Fibroblast of peridontal ligament (primary cell): Measurements from ENCODE around the gene ANXA6.

Source experiments
- DNase-seq: peaks from one replicate; pipeline ENCODE4 v3.0.0-alpha.2; 2010; ENCODE audit errors: extremely low read depth

ANXA6 gene

GRCh38 chr5:151153300-151153699 is 4.3 kb downstream of the ANXA6 start:
- no peak for DNase-seq

- peak; percentile 83 for DNase-seq
These were observed 5.8 kb downstream of the ANXA6 start for GRCh38 chr5:151151793-151152192.

- DNase-seq = no peak
These were observed 6.3 kb downstream of the ANXA6 start for GRCh38 chr5:151151263-151151660.

- peak; percentile 66 for DNase-seq
These were observed 6.9 kb downstream of the ANXA6 start for GRCh38 chr5:151150471-151151262.

DNA sequence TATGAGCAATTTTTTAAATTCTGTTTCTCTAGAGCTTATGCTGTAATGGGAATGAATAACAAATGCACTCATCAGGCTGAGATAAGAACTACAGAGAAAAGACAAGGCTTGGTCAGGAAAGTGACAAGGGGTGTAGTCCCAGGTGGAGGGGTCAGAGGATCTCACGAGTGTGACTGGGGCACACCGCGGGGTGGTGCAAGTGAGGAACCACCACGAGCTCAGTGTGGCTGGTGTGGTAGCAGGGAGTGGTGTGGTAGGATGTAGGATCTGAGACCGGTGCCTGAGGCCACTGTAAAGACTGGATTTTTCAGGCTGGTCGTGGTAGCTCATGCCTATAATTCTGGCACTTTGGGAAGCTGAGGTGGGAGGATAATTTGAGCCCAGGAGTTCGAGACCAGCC is 9.0 kb downstream of the ANXA6 start:
- DNase-seq = no peak

GRCh38 chr5:151147033-151147432 is 10.5 kb downstream of the ANXA6 start:
- DNase-seq = no peak

DNA sequence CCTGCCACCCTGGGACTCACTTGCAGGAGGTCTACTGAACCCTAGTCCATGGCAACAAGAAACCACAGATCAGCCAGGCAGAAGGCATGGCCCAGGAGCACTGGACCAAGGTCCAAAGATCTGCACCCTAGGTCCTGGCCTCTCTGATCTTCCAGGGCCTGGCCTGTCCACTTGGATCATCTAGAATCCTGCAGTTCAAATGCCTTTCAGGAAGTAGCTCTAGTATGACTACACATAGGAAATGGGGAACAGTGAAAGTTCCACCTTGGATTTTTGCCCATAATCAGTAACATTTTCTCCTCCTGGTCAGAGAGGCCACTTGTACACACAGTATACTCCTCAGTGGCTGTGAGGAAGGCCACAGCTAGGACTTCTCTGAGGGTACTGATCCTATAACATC is 11.5 kb downstream of the ANXA6 start:
- no peak for DNase-seq

DNA sequence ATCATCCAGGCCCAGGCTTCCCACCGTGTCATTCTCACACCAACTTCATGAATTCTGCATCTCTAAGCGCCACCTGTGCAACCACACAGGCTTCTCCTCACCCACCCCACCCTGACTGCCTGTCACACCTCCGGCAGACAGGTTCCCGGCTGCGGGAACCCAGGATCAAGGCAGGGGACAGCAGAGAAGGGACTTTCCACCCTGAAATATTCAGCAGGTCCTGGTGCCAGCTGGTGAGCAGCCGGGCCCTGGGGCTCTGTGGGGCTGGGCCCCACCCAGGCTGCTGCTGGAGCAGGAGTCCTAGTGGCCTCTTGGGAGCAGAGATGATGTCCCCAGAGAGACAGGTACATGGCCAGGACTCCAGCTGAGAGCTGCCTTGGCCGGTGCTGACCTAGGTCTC is 12.7 kb downstream of the ANXA6 start:
- DNase-seq = no peak

GRCh38 chr5:151144275-151144674 is 13.3 kb downstream of the ANXA6 start:
- no peak for DNase-seq

DNA sequence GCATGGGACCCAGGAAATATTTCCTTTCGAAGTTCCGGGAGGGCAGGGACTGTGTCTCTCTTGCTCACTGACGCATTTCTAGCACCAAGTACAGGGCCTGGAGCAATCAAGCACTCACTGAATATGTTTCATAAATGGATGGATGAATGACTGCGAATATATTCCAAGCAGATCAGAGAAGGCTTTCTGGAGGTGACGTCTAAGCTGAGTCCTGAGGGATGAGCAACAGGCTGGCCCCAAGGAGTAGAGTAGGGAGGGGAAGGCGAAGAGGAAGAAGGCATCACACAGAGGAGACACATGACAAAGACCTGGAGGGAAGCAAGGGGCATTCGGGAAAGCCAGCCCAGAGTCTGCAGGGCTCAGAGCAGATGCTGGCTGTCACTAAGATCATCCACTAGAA is 13.9 kb downstream of the ANXA6 start:
- no peak for DNase-seq

DNA sequence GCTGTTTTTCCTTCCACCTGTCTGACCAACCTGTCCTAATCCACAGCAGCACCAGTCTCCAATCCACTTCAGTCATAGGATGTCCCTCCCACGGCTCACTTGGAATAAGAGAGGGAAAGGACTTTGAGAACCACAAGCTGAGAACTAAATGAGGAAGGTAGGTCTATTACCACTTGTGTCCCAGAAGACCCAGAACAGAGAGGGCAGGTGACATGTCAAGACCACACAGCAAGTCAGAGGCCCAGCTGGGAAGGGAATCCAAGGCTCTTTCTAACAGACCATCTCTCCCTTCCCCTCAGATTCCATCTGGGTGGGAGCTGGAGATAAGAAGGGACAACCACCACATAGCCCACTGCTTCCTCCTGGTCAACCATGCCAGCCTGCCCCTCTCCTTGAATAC is 14.6 kb downstream of the ANXA6 start:
- DNase-seq = no peak

GRCh38 chr5:151141535-151141934 is 16.0 kb downstream of the ANXA6 start:
- DNase-seq = no peak

- DNase-seq = no peak
These were observed 16.7 kb downstream of the ANXA6 start for GRCh38 chr5:151140686-151141459.

DNA sequence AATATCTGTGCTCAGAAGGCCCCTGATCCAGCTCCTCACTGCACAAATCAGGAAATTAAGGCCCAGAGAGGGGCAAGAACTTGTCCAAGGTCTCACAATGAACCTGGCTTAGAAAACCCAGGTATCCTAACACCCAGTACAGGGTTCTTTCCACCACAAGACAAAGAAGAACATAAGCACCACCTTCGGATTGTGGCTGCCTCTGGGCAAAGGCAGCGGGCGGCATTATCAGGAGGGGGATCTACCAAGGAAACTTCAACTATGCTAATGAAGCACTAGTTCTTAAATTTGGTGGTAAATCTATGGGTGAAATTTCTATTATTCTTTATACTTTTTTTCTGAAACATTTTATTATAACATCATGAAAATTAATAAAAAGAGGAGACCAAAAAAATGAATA is 17.9 kb downstream of the ANXA6 start:
- no peak for DNase-seq

GRCh38 chr5:151139015-151139414 is 18.6 kb downstream of the ANXA6 start:
- DNase-seq = no peak

DNA sequence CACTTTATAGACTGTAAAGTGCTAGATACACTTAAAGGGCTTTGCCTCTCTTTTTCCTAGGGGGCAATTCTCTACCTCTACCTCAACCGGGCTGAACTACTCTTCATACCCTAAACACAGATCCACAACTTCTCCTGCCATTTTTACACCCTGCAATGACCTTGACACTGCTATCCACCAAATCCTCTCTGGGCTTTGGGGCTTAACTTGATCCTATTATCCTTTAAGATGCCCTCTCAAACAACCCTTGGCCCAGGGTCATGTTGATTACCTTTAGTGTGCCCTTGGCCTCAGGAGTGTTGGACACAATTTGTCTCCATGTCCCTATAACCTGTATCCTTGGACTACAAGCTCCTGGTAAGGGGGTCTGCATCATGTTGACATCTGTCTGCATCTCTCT is 19.5 kb downstream of the ANXA6 start:
- DNase-seq = no peak

GRCh38 chr5:151137067-151137825 is 20.3 kb downstream of the ANXA6 start:
- DNase-seq = no peak

GRCh38 chr5:151134228-151134627 is 23.4 kb downstream of the ANXA6 start:
- no peak for DNase-seq

GRCh38 chr5:151132963-151133362 is 24.6 kb downstream of the ANXA6 start:
- no peak for DNase-seq

DNA sequence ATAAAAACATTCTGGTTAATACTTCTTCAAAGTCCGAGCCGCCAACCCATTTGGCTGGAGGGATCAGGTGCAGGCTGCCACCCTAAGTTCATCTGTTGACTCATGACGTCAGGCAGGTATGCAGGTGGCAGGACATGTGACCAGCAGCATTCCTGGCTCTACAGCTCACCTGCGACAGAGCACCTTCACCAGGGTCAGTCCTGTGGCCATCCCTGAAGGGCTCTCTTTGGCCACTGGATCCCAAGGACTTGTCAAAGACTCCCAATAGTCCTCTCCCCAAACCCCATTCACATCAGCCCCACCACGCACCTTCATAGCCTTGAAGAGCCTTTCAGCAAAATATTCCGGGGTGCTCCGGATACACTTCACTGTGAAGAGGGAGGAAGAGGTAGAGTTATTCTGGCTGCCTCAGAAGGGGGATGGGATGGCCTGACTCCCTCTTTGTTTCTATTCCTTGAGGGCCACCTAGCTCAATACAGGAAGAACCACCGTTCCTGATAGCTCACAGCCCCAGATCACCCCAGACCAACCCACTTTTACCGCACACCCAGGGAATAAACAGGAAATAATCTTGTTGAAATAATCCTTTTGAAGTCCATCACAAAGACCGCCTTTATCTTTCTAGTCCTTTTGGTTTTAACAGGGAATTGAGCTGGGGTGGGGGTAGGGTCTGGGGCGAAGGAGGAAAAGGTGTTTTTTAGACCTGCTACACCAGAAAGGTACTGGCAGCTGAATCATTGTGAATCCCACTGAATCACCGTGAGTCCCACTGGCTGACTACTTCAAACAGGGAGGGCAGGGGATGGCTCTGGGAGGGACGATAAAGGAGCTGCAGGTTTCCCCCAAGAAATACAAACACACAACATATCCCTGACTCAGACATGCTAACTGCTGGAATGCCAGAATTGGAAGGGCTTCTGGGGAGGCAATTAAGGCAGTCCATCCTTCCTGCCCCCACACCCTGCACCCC is 26.4 kb downstream of the ANXA6 start:
- DNase-seq = no peak

- DNase-seq = no peak
These were observed 27.2 kb downstream of the ANXA6 start for GRCh38 chr5:151130235-151130921.
